GM21381 (cell line): ENCODE measurements around the gene ZNF688.
"Not testable (repeated sequence)": the region's sequence is repeated elsewhere in the genome, so short reads cannot be mapped to it uniquely, and the experiment has no call there.

Experiments
- ATAC-seq: cut with Tn5 transposase; IDR thresholded peaks from one replicate; pipeline ENCODE4 v1.9.1; 2021; ENCODE audit warnings: mild to moderate bottlenecking, moderate library complexity; ENCODE audit not compliant: unreplicated experiment

The ZNF688 gene

DNA sequence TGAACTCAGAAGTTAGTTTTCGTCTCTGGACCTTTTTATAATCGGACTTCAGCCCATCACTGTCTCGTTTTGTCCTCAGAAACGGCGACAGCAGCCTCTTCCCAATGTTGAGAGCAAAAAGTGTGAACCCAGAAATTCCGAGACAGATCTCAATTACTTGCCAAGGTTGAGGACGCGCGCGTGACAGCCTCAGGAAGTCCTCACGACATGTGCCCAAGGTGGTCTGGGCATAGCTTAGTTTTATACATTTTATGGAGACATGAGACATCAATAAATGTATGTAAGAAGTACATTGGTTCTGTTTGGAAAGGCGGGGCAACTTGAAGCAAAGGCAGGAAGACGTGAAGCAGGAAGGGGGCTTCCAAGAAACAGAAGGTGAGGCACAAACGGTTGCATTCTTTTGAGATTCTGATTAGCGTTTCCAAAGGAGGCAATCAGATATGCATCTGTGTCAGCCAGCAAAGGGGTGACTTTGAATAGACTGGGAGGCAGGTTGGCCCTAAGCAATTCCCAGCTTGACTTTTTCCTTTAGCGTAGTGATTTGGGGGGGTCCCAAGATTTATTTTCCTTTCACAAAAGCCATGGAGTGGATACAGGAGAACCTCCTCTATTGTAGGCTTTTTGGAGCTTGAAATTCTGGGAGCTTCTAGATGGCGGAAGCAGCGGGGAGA is 36.3 kb downstream of the ZNF688 start:
- ATAC-seq: peak; percentile 3

DNA sequence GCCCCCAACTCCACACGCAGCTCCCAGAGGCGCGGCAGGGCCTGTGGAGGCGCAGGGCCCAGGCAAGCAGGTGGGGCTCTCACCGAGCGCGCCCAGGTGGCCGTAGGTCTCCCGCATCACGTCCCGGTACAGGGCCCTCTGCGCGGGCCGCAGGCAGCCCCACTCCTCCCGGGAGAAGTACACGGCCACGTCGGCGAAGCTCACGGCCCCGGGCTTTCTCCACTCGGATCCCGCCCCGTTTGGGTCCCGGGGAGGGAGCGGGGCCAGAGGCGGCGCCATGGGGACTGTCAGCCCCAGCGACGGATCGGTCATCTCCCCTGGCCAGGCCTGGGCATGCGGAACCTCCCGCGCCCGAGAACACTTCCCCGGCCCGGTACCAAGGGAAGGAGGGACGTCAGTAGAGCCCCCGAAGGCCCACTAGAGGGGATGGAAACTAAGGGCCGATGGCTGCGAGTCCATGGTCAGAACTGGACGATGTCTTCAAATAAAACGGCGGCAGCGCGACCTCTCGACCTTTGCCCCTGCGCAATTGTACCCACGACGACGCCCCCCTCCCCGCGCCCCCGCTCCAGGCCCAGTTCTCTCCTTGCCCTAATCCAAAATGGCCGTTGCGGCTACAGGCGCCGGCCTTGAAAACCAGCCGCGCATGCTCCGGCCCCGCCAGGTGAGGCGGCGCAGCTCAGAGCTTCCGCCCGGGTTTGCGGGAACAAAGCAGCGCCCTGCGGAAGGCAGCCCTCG is 37.0 kb downstream of the ZNF688 start, which contains the start of gene ZNF747:
Gene ZNF747 (minus strand): TSS at position 491 of the 738 bp plus-strand sequence. CDS start 179 bp downstream, at position 312.
- peak; percentile 73 for ATAC-seq

DNA sequence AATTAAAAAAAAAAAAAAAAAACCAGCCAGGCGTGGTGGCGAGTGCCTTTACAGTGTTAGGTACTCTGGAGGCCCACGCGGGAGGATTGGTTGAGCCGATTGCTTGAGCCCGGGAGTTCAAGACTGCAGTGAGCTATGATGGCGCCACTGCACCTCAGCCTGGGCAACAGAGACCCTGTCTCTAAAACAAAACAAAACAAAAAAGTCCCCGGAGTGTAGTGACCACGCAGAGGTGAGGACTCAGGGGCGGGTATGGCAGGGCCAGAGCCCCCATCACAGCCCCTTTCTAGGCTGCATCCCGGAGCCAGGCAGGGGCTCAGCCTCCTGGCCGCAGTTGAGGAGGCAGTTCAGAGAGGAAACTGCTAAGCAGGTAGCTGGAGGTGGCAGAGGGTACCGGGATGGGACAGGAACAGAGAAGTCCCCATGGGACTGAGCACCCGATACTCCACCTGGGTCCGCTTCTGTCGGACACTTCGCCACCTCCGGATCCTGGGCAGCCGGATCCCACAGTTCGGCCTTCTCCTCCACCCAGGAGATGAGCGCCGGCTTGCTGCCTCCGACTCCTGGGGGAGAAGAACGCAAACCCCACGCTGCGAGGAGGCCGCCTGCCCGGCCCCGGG is 37.7 kb downstream of the ZNF688 start:
- ATAC-seq: peak; percentile 19

- no peak for ATAC-seq
Measured at GRCh38 chr16:30533146-30533522, 38.4 kb downstream of the ZNF688 start.

DNA sequence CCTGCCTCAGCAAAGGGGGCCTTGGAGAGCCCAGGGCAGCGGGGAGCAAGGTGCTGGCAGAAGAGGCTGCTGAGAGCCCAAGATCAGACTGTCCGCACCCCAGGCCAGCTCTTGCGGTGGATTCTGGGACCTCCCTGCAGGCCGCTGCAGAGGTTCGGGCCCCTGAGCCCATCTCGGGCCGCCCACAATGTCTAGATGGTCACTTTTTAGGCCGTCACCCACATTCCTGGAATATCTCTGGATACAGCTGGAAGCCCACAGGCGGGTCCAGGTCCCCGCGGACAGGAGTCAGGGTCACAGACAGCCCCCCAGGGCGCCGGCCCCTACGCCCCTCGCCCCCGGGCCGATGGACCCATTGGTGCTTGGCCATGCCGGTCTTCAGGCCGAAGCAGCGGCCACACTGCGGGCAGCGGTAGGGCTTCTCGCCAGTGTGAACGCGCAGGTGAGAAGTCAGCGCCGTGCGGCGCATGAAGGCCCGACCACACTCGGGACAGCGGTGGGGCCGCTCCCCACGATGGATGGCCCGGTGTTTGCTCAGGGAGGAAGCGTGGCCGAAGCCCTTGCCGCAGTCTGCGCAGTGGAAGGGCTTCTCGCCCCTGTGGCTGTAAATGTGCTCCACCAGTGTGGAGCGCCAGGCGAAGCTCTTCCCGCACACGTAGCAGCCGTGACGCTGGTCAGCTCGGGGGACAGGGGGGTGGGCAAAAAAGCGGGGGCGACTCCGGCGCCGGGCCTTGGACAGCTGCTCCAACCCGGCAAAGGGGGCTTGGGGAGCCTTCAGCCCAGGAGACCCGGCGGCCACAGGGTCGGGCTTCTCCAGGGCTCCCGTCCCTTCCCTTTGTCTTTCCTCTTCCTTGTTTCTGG is 39.0 kb downstream of the ZNF688 start:
- ATAC-seq: no peak

DNA sequence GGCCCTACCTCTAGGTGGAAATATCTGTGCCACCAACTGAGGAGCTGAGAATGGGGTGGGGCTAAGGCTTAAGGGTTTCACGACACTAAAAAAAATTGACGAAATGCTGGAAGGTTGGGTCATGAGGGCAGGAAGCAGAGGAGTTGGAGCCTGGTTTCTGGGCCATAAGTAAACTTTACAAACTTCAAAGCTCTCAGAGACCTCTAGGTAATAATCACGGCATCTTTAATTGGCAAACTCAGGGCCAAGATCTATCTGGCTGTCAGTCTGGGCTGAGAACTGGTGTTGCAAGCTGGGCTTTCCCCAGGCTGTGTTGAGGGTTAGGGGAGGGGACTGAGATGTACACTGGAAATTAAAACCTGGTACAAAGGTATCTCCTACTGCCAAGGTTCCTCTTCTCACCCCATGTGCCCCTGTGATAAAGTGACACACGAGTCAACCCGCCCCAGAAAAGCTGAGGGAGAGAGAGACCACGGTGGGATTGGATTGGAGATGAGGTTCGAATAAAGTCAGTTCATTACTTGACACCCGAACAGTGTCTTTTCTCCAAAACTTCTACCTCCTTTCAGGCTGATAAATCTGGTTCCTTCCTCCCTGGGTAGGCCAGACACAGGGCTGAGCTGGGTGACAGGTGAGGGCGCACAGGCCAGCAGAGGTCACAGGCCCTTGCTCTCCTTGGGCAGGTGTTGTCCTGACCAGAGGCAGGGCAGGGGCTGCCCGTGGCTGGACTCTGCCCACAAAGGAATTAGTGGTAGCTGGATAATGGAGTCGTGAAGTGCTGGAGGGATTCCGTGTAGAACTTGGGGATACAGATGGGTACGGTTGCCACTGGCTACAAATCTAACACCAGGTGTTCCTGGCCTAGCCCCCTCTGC is 41.1 kb downstream of the ZNF688 start:
- no peak for ATAC-seq

DNA sequence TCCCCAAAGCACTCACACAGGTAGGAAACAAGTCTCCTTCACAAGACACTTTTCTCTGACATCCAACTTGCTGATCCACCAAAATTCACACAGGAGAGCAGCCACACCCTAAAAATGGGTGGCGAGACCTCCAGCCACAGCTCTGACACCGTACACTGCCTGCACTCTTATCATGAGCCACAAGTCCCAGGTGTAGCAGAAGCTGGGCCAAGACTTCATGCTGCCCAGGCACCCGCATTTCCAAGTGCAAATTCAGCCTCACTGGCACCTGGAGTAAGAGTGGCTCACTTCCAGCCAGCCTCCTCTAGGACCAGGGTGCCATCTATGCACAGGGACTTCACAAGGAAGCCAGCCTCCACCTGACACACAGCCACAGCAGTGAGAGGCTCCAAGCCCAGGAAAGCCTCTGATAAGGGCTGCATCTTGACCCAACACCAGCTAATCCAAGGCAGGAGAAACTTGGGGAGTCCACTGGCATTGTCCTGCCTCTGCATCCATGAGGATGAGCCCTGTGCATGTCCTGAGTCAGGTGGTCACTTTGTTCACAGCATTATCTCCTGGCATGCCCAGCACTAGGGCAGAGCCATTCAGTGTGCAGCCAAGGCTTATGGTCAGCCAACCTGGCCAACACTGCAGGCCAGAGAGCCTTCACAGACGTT is 42.6 kb downstream of the ZNF688 start:
- no peak for ATAC-seq

GRCh38 chr16:30527635-30528178 is 43.8 kb downstream of the ZNF688 start:
- no peak for ATAC-seq

- ATAC-seq: peak; percentile 73
Measured at GRCh38 chr16:30526823-30527634, 44.5 kb downstream of the ZNF688 start.

- ATAC-seq: peak; percentile 36
Measured at GRCh38 chr16:30526137-30526822, 45.2 kb downstream of the ZNF688 start, which contains the start of gene ZNF768. Gene ZNF768, minus strand, starts transcription at chr16:30526566. Its CDS starts 153 bp downstream, at chr16:30526413.

- ATAC-seq: no peak
Measured at GRCh38 chr16:30525844-30526136, 45.7 kb downstream of the ZNF688 start.

GRCh38 chr16:30524575-30525568 is 46.6 kb downstream of the ZNF688 start:
- ATAC-seq: no peak

DNA sequence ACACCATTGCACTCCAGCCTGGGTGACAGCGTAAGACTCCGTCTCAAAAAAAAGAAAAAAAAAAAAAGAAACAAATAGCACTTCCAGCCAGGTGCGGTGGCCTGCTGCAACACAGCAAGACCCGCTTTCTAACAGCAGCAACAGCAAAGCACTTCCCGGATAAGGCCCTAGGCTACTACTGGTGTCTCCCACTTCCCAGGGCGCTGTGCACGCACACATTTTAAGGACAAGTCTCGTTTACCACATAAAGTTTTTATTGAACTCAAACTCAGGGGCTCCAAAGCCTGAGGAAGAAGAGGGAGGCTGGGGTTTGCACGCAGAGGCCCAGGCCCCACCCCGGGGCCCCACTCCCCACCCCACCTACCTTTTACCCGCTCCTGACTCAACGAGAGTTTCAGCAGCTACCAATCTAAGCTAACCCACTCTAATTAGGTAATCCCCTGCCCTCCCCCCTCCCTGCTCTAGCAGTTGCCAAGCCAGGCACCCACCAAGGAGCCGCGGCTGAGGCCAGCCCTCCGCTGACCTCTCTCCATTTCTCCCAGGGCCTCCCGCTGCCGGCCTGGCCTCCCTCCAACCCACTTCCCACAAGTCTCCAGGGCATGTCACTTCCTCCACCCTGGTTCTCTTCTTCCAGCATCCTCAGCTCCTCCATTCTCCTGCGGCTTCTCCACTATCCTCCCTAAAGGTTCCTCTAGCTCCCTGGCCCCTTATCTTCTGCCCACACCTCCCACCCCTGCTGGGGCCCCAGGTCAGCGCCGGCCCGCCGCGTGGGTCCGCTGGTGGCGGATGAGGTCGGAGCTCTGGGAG is 47.5 kb downstream of the ZNF688 start:
- no peak for ATAC-seq

DNA sequence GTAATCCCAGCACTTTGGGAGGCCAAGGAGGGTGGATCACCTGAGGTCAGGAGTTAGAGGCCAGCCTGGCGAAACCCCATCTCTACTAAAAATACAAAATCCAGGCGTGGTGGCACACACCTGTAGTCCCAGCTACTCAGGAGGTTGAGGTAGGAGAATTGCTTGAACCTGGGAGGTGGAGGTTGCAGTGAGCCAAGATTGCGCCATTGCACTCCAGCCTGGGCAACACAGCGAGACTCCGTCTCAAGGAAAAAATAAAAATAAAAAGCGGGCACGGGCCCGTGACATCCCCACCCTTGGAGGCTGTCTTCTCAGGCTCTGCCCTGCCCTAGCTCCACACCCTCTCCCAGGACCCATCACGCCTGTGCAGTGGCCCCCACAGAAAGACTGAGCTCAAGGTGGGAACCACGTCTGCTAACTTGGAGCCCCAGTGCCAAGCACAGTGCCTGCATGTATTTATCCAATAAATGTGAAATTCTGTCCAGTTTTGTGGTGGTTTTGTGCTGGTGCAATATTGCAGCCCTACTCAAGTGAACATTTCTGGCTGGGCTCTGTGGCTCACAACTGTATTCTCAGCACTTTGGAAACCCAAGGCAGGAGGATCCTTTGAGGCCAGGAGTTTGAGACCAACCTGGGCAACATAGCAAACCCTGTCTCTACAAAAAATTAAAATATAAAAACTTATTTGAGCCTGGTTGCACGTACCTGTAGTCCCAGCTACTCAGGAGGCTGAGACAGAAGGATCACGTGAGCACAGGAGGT is 48.6 kb downstream of the ZNF688 start:
- not testable (repeated sequence) for ATAC-seq
